NCI-H460 (cell line): ENCODE results near the gene ZNF432. TPM values are rescaled to one million over a fixed set of nuclear protein-coding genes. Genes with fewer than 3 reads are reported as not detected.
"Not testable (repeated sequence)": the region's sequence is repeated elsewhere in the genome, so short reads cannot be mapped to it uniquely, and the experiment has no call there.

Source experiments
- DNase-seq: peaks from one replicate; pipeline ENCODE4 v3.0.0-alpha.2; 2016; ENCODE audit warnings: low read depth; ENCODE audit errors: extremely low read depth
- polyA plus RNA-seq: library from polyadenylated mRNA; depleted of rRNA; stranded (reverse); fragments of >200 nt; gene quantifications from 2 replicates; pipeline ENCODE4 v1.2.3, GENCODE V29; 2014; cell fraction: nucleus; rRNA removed
- total RNA-seq: library from RNA; depleted of rRNA; stranded (reverse); fragments of >200 nt; shearing (Covaris generic); gene quantifications from 2 replicates; pipeline ENCODE4 v1.2.3, GENCODE V29; 2014; rRNA removed

Gene ZNF432
- 4.6 and 6.3 TPM in 2 replicates for total RNA-seq
- polyA plus RNA-seq, result 6.1 and 13.1 TPM in 2 replicates

DNA sequence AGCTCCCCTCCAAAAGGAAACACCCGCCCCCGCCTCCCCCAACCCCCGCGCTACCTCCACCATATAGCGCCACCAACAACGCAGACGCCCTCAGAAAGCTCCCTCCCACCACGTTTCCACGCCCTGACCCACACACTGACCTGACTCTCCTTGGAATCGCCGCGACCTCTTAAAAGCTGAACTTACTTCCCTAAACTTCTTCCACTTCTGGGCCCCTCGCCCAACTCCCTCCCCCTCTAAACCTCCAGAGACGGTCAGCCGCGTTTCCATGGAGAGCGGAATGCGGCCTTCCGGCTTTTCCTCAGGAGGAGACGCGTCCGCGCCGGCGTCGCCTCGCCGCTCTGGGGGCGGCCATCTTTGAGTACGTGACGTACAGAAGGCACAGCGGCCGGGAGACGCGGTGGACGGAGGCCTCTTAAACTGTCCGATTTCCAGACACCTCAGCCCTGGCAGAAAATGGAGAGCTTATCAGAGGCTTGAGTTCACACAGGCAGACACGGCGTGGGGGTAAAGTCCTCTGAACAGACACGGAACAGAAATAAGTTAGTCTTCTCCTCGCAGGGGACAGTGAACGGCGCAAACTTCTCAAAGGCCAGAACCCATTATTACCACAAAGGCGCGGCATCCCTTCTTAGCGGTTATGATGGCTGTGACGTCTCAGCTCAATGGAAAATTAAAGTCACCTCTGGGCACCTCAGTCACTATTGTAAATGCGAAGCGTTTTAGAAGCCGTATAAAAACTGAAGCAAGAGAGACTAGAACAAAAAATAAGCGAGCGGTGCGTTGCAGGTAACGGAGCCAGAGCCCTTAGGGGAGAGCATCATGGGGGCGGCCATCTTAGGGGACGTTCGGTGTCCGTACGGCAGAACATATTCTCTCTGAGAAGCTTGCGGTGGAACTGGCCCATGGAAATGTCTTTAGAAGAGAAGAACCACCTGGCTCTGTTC lies at the start of gene ZNF432:
TSS of gene ZNF432 (minus strand) at position 284 of the 947 bp plus-strand sequence. CDS start 1,970 bp downstream, outside the sequence.
- peak; percentile 76 for DNase-seq

GRCh38 chr19:52096416-52096815 lies 47.8 kb upstream of the ZNF432 start:
- not testable (repeated sequence) for DNase-seq

GRCh38 chr19:52095172-52096014 lies 46.8 kb upstream of the ZNF432 start, which contains the start of gene ZNF841:
Gene ZNF841, minus strand, starts transcription at chr19:52095765. Its CDS starts 10,964 bp downstream, at chr19:52084801.
- peak; percentile 81 for DNase-seq

DNA sequence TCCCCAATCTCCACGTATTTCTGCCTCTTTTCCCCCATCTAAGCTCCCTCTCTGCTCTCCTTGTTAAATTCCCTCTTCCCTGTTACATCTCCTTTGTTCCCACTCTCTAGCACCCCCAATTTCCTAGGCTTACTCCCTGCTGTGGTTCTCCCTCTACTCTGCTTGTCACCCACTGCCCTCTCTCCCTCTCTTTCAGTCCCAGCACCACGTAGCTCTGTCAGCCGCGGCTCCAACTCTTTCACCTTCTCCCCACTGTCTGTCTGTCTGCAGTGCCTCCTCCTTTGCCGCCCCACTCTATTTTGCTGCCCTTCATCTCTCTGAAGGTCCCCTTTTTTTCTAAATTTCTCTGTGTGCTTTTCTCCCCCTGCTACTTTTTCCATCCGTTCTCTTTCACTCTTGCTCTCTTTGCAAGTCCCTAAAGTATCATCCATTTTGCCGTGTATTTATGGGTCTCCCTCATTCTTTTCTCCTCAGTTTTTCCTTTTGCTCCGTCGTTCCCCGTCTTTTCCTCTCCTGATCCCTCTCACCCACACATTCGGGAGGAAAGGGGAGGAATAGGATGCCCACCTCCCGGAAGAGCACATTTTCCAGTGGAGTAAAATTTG lies 46.0 kb upstream of the ZNF432 start:
- no peak for DNase-seq

DNA sequence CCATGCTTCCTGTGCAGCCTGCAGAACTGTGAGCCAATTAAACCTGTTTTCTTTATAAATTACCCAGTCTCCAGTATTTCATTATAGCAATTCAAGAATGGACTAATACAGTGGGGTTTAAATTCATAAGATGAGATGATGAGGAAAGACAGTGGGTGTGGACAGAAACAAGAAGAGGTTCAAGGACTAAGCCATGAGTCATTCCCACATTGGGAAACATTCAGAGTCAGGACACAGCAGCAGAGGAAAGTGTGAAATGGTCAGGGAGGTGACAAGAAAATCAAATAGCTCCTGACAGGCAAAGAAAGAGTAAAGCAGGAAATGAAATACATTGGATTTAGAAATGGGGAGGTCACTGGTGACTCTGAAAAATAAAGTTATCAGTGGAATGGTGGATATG lies 37.8 kb upstream of the ZNF432 start:
- DNase-seq, result no peak

- no peak for DNase-seq
Observed at GRCh38 chr19:52070496-52070895, 21.9 kb upstream of the ZNF432 start.

- no peak for DNase-seq
Observed at GRCh38 chr19:52069653-52070052, 21.0 kb upstream of the ZNF432 start.

DNA sequence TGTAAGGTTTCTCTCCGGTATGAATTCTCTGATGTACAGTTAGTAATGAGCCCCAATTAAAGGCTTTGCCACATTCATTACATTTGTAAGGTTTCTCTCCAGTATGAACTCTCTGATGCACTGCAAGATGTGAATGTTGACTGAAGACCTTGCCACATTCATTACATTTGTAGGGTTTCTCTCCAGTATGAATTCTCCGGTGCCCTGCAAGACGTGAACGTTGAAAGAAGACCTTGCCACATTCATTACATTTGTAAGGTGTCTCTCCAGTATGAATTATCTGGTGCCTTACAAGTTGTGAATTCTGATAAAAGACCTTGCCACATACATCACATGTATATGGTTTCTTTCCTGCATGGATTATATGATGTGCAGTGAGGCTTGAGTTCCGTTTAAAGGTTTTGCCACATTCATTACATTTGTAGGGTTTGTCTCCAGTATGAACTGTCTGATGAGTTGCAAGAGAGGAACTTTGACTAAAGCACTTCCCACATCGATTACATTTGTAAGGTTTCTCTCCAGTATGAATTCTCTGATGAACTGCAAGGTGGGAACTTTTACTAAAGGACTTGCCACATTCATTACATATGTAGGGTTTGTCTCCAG lies 17.7 kb upstream of the ZNF432 start:
- no peak for DNase-seq

- DNase-seq, result no peak
Observed at GRCh38 chr19:52065399-52065798, 16.8 kb upstream of the ZNF432 start.

GRCh38 chr19:52056480-52056879 lies 7.8 kb upstream of the ZNF432 start:
- not testable (repeated sequence) for DNase-seq

GRCh38 chr19:52051736-52052135 lies 3.1 kb upstream of the ZNF432 start:
- not testable (repeated sequence) for DNase-seq

GRCh38 chr19:52039169-52039568 lies 9.5 kb downstream of the ZNF432 start:
- DNase-seq, result no peak

GRCh38 chr19:52034051-52034728 lies 14.4 kb downstream of the ZNF432 start:
- no peak for DNase-seq

GRCh38 chr19:52028780-52029123 lies 19.9 kb downstream of the ZNF432 start:
- no peak for DNase-seq

DNA sequence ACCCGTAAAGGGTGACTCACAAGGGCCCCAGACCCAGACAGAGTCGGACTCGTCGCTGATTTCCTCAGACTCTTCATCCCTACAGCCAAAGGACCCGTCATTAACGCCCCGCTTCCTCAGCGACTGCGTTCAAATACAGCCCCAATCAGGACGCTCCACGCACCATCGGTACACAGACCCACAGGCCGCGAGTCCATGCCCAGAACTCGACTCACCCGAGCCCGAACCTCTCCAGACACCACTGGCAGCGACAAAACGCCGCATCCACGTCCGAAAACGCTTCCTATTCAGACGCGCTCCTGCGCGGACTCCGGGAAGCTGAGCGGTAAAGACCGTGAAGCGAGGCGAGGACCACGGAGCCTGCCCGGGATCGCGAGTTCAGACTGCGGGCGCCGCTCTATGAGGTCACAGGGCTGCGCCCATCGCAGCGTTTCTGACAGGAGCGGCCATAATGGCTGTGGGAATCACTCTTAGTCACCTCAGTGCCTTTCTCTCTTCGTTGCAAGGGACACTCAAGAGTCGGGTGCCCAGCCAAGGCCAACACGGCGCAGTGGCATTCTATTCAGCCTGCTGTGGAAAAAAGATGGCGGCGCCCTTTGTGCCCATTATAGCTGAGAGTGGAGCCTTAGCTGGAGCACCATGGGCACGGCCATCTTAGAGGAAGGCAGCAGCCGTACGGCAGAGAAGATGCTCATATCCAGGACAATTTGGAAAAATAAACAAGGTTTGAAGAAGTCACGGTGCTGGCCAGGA lies 20.4 kb downstream of the ZNF432 start, which contains the start of gene ZNF614:
TSS of gene ZNF614 (minus strand) at position 353 of the 753 bp plus-strand sequence. CDS start 2,634 bp downstream, outside the sequence.
- DNase-seq, result peak; percentile 79

DNA sequence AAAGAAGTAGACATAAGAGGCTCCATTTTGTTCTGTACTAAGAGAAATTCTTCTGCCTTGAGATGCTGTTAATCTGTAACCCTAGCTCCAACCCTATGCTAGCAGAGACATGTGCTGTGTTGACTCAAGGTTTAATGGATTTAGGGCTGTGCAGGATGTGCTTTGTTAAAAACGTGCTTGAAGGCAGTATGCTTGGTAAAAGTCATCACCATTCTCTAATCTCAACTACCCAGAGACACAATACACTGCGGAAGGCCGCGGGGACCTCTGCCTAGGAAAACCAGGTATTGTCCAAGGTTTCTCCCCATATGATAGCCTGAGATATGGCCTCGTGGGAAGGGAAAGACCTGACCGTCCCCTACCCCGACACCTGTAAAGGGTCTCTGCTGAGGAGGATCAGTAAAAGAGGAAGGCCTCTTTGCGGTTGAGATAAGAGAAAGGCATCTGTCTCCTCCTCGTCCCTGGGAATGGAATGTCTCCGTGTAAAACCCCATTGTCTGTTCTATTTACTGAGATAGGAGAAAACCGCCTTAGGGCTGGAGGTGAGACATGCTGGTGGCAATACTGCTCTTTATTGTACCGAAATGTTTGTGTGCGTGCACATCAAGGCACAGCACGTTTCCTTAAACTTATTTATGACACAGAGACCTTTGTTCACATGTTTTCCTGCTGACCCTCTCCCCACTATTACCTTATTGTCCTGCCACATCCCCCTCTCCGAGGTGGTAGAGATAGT lies 22.2 kb downstream of the ZNF432 start:
- not testable (repeated sequence) for DNase-seq

- not testable (repeated sequence) for DNase-seq
Observed at GRCh38 chr19:52024478-52024877, 24.2 kb downstream of the ZNF432 start.

- DNase-seq, result no peak
Observed at GRCh38 chr19:52022193-52022592, 26.4 kb downstream of the ZNF432 start.
